ENCODE data around the gene LATS2. TPM values are rescaled to one million over a fixed set of nuclear protein-coding genes. Genes with fewer than 3 reads are reported as not detected.
"Not testable (repeated sequence)": the region's sequence is repeated elsewhere in the genome, so short reads cannot be mapped to it uniquely, and the experiment has no call there.

The LATS2 gene
- total RNA-seq, 1 donor from 2014 or later, result 58.3 TPM

GRCh38 chr13:21054313-21054712, 7.1 kb downstream of the LATS2 start:
- no peak for TF ChIP-seq CTCF (IDR thresholded peaks at IDR 0.05)
- no peak overlapping the region for H3K27ac Mint-ChIP-seq (ENCODE audit: unreplicated experiment)
- H3K36me3 Mint-ChIP-seq (ENCODE audit: unreplicated experiment), result peaks cover 16% of the 10 kb centered on the region
- DNase-seq (ENCODE audit: extremely low spot score, unreplicated experiment), result no peak
- peaks cover 69% of the 10 kb centered on the region for H3K4me1 Mint-ChIP-seq (ENCODE audit: unreplicated experiment)
- H3K27me3 Mint-ChIP-seq (ENCODE audit: unreplicated experiment), result no peaks in the 10 kb centered on the region
- no peak overlapping the region for H3K4me3 Mint-ChIP-seq (ENCODE audit: unreplicated experiment)
- no peaks in the 10 kb centered on the region for H3K9me3 Mint-ChIP-seq (ENCODE audit: unreplicated experiment)

- H3K4me3 Mint-ChIP-seq (ENCODE audit: unreplicated experiment), result no peak overlapping the region
- H3K36me3 Mint-ChIP-seq (ENCODE audit: unreplicated experiment), result peaks cover 16% of the 10 kb centered on the region
- peak overlapping the region; percentile 6 for H3K27ac Mint-ChIP-seq (ENCODE audit: unreplicated experiment)
- DNase-seq (ENCODE audit: extremely low spot score, unreplicated experiment), result peak; percentile 25
- H3K4me1 Mint-ChIP-seq (ENCODE audit: unreplicated experiment), result peaks cover 64% of the 10 kb centered on the region
- no peak for TF ChIP-seq CTCF (IDR thresholded peaks at IDR 0.05)
- no peaks in the 10 kb centered on the region for H3K27me3 Mint-ChIP-seq (ENCODE audit: unreplicated experiment)
- no peaks in the 10 kb centered on the region for H3K9me3 Mint-ChIP-seq (ENCODE audit: unreplicated experiment)
Observed at GRCh38 chr13:21053231-21053630, 8.2 kb downstream of the LATS2 start.

GRCh38 chr13:21051675-21052074, 9.7 kb downstream of the LATS2 start:
- Mint-ChIP-seq H3K4me1 (ENCODE audit: unreplicated experiment) (peaks cover 59% of the 10 kb centered on the region), H3K4me3 (ENCODE audit: unreplicated experiment) (no peak overlapping the region), H3K27ac (ENCODE audit: unreplicated experiment) (no peak overlapping the region), H3K9me3 (ENCODE audit: unreplicated experiment) (no peaks in the 10 kb centered on the region), H3K27me3 (ENCODE audit: unreplicated experiment) (no peaks in the 10 kb centered on the region), H3K36me3 (ENCODE audit: unreplicated experiment) (peaks cover 13% of the 10 kb centered on the region)
- no peak for TF ChIP-seq CTCF (IDR thresholded peaks at IDR 0.05)
- DNase-seq (ENCODE audit: extremely low spot score, unreplicated experiment), result peak; percentile 30

GRCh38 chr13:21050288-21051197, 10.8 kb downstream of the LATS2 start:
- no peak for DNase-seq (ENCODE audit: extremely low spot score, unreplicated experiment)
- Mint-ChIP-seq H3K27me3 (ENCODE audit: unreplicated experiment) (no peaks in the 10 kb centered on the region), H3K27ac (ENCODE audit: unreplicated experiment) (peak overlapping the region; percentile 18), H3K4me1 (ENCODE audit: unreplicated experiment) (peaks cover 53% of the 10 kb centered on the region), H3K4me3 (ENCODE audit: unreplicated experiment) (no peak overlapping the region), H3K36me3 (ENCODE audit: unreplicated experiment) (peaks cover 13% of the 10 kb centered on the region), H3K9me3 (ENCODE audit: unreplicated experiment) (no peaks in the 10 kb centered on the region)
- TF ChIP-seq CTCF (IDR thresholded peaks at IDR 0.05), result no peak

- not testable (repeated sequence) for H3K4me3 Mint-ChIP-seq (ENCODE audit: unreplicated experiment); H3K27me3 Mint-ChIP-seq (ENCODE audit: unreplicated experiment); H3K27ac Mint-ChIP-seq (ENCODE audit: unreplicated experiment); H3K9me3 Mint-ChIP-seq (ENCODE audit: unreplicated experiment)
- Mint-ChIP-seq H3K36me3 (ENCODE audit: unreplicated experiment) (peaks cover 18% of the 10 kb centered on the region), H3K4me1 (ENCODE audit: unreplicated experiment) (peaks cover 45% of the 10 kb centered on the region)
- peak; percentile 64 for DNase-seq (ENCODE audit: extremely low spot score, unreplicated experiment)
Observed at GRCh38 chr13:21049731-21050130, 11.7 kb downstream of the LATS2 start.

Data from osteocyte (in vitro differentiated cells).